OCI-LY3 (cell line): ENCODE data around the gene BABAM2.

ENCODE experiments used
- CTCF ChIP-seq: fragments of 200-600, 300-600 bp; sonication (generic); IDR thresholded peaks from 2 replicates; pipeline ENCODE4 v1.5.1; 2014; ENCODE audit warnings: antibody characterized with exemption, low read length, low read depth
- EZH2phosphoT487 ChIP-seq: fragments of 200-600 bp; shearing (Covaris generic); IDR thresholded peaks from 2 replicates; pipeline ENCODE4 v1.6.1; 2018; ENCODE audit warnings: antibody characterized with exemption, mixed run types, low read depth

- TF ChIP-seq CTCF: no peak
- no peak for TF ChIP-seq EZH2phosphoT487
Observed at GRCh38 chr2:27914805-27915175, 24.3 kb downstream of the BABAM2 start.
